Parietal lobe (tissue), 2 donors: ENCODE results near the gene CDRT15L2. TPM values are rescaled to one million over a fixed set of nuclear protein-coding genes. Genes with fewer than 3 reads are reported as not detected.

Experiments
- small RNA-seq: library from RNA; depleted of rRNA; stranded (forward); fragments of <200 nt; gene quantifications from one replicate; pipeline ENCODE3, GENCODE V24; 2014; ENCODE audit warnings: low replicate concordance
- total RNA-seq: library from RNA; depleted of rRNA; stranded (reverse); fragments of >200 nt; gene quantifications from one replicate; pipeline ENCODE4 v1.2.3, GENCODE V29; 2014

CDRT15L2 gene
- not detected for total RNA-seq

DNA sequence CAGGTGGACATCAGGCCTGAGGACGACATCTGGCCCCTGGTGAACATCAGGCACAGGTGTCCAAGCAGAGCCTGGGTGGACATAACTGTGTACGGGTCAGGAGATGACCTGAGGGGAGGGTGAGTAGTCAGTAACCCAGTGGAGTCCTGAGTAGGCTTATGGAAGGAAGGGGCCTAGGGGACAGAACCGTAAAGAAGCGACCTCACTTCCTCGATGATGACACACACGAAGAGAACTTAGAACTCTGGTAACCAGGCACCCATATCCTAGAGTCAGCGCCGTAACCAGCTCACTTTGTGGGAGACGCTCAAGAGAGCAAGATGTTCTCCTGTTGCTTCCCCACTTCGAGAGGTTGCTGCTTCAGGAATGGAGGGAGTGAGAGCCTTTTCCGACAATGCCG is at the start of gene CDRT15L2:
CDRT15L2 (plus strand) TSS at position 301 of the 400 bp plus-strand sequence; CDS start at position 321, 20 bp downstream.

Small RNA genes within 50 kb of the gene (small RNA-seq; reads per million reads assigned to genes)
- not detected for gene AC015818.1
- not detected for gene AC087499.1
- gene AC087499.3 = not detected

Other genes starting within 250 kb of the CDRT15L2 start
- not detected for gene LGALS9B, start 112.2 kb upstream of the CDRT15L2 start, total RNA-seq